ENCODE measurements around the gene XPOT.
"Not testable (repeated sequence)": the region's sequence is repeated elsewhere in the genome, so short reads cannot be mapped to it uniquely, and the experiment has no call there.

Gene XPOT

GRCh38 chr12:64403707-64404469 lies at the start of gene XPOT:
Gene XPOT, plus strand, starts transcription at chr12:64404392. Its CDS starts 5,644 bp downstream, at chr12:64410036.
- peak; percentile 96 for DNase-seq

- DNase-seq: not testable (repeated sequence)
Measured at GRCh38 chr12:64356209-64356608, 48.0 kb upstream of the XPOT start.

- DNase-seq: not testable (repeated sequence)
Measured at GRCh38 chr12:64361173-64361572, 43.0 kb upstream of the XPOT start.

GRCh38 chr12:64362721-64363305 lies 41.4 kb upstream of the XPOT start:
- DNase-seq: no peak

- no peak for DNase-seq
Measured at GRCh38 chr12:64383675-64384074, 20.5 kb upstream of the XPOT start.

- no peak for DNase-seq
Measured at GRCh38 chr12:64385019-64385418, 19.2 kb upstream of the XPOT start.

GRCh38 chr12:64385468-64385867 lies 18.7 kb upstream of the XPOT start:
- no peak for DNase-seq

GRCh38 chr12:64387197-64387816 lies 16.9 kb upstream of the XPOT start:
- DNase-seq: no peak

- DNase-seq: no peak
Measured at GRCh38 chr12:64389154-64389553, 15.0 kb upstream of the XPOT start.

- DNase-seq: peak; percentile 50
Measured at GRCh38 chr12:64390275-64390851, 13.8 kb upstream of the XPOT start, which contains the start of gene C12orf56. Gene C12orf56, minus strand, starts transcription at chr12:64390758. Its CDS starts 193 bp downstream, at chr12:64390565.

- no peak for DNase-seq
Measured at GRCh38 chr12:64392221-64392620, 12.0 kb upstream of the XPOT start.

- no peak for DNase-seq
Measured at GRCh38 chr12:64395739-64396138, 8.5 kb upstream of the XPOT start.

GRCh38 chr12:64400041-64400440 lies 4.2 kb upstream of the XPOT start:
- DNase-seq: no peak

- no peak for DNase-seq
Measured at GRCh38 chr12:64402181-64402580, 2.0 kb upstream of the XPOT start.

GRCh38 chr12:64404470-64405256 lies 471 bp downstream of the XPOT start:
- no peak for DNase-seq

- no peak for DNase-seq
Measured at GRCh38 chr12:64407342-64408223, 3.4 kb downstream of the XPOT start.

- DNase-seq: no peak
Measured at GRCh38 chr12:64411427-64411826, 7.2 kb downstream of the XPOT start.

GRCh38 chr12:64412459-64412858 lies 8.3 kb downstream of the XPOT start:
- DNase-seq: no peak

GRCh38 chr12:64413884-64414283 lies 9.7 kb downstream of the XPOT start:
- no peak for DNase-seq

GRCh38 chr12:64418209-64418608 lies 14.0 kb downstream of the XPOT start:
- no peak for DNase-seq

- DNase-seq: no peak
Measured at GRCh38 chr12:64419696-64420095, 15.5 kb downstream of the XPOT start.

- DNase-seq: no peak
Measured at GRCh38 chr12:64427988-64428387, 23.8 kb downstream of the XPOT start.
